ENCODE measurements around the gene HNMT.

Gene HNMT

GRCh38 chr2:137928547-137929518, 35.4 kb upstream of the HNMT start:
- Histone ChIP-seq H3K4me3 (no peak overlapping the region), H3K27ac (no peak overlapping the region)
- DNase-seq (ENCODE audit: low spot score) = no peak
- TF ChIP-seq CTCF (IDR thresholded peaks at IDR 0.05) = no peak

DNA sequence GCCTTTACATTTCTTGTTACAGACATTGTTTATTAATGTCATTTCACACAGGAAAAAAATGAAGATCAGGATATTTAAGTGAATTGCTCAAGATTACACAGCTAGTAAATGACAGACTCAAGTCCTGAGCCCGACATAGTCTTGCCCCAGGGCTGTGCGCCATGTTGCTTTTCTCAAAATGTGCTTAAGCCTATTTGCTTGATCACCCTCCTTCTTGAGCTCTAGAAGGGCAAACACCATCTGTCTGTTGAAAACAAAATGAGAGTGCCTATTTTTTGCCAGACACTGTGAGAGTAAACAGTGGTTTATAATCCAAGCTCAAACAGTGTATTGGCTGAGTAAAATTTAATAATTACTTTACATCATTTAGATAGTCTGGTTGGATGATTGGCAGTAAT, 34.8 kb upstream of the HNMT start:
- DNase-seq (ENCODE audit: low spot score) = no peak
- Histone ChIP-seq H3K4me3 (no peak overlapping the region), H3K27ac (no peak overlapping the region)
- no peak for TF ChIP-seq CTCF (IDR thresholded peaks at IDR 0.05)

- DNase-seq (ENCODE audit: low spot score) = no peak
- no peak for TF ChIP-seq CTCF (IDR thresholded peaks at IDR 0.05)
- Histone ChIP-seq H3K27ac (no peak overlapping the region), H3K4me3 (no peak overlapping the region)
Observed at GRCh38 chr2:137930146-137930545, 34.1 kb upstream of the HNMT start.

GRCh38 chr2:137935591-137935990, 28.7 kb upstream of the HNMT start:
- DNase-seq (ENCODE audit: low spot score) = no peak
- Histone ChIP-seq H3K4me3 (no peak overlapping the region), H3K27ac (no peak overlapping the region)
- no peak for TF ChIP-seq CTCF (IDR thresholded peaks at IDR 0.05)

DNA sequence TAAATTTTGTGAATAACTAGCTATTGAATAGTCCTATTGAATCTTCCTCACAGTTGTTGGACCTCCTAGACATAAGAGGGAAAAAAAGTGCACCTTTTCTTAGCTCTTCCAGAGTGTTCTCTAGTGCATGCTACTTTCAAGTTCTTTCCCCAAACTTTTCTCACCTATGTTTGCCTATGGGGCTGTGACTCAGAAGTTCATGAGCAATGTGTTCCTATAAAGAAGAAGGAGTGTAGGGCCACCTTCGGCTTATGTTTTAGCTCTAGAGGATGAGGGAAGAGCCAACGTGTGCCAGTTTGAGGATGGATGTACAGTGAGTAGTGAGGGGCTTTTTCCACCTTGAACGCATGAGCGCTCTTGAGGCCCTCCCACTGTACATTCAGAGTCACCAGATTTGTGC, 27.0 kb upstream of the HNMT start:
- no peak for DNase-seq (ENCODE audit: low spot score)
- Histone ChIP-seq H3K4me3 (no peak overlapping the region), H3K27ac (no peak overlapping the region)
- TF ChIP-seq CTCF (IDR thresholded peaks at IDR 0.05) = no peak

- H3K27ac ChIP-seq = no peak overlapping the region
- no peak for TF ChIP-seq CTCF (IDR thresholded peaks at IDR 0.05)
- no peak for DNase-seq (ENCODE audit: low spot score)
- no peak overlapping the region for H3K4me3 ChIP-seq
Observed at GRCh38 chr2:137937778-137938177, 26.5 kb upstream of the HNMT start.

GRCh38 chr2:137938204-137938603, 26.1 kb upstream of the HNMT start:
- no peak overlapping the region for H3K27ac ChIP-seq
- H3K4me3 ChIP-seq = no peak overlapping the region
- no peak for DNase-seq (ENCODE audit: low spot score)
- TF ChIP-seq CTCF (IDR thresholded peaks at IDR 0.05) = no peak

All from coronary artery (tissue), 2 donors.